Loucy (cell line): ENCODE measurements around the gene IQGAP1.

Experiments
- CTCF ChIP-seq: fragments of 200-600 bp; sonication (generic); conservative IDR thresholded peaks from 2 replicates; pipeline ENCODE4 v1.5.1; 2014; ENCODE audit warnings: mild to moderate bottlenecking, antibody characterized with exemption, low read length
- EZH2phosphoT487 ChIP-seq: fragments of 200-600 bp; IDR thresholded peaks from 2 replicates; pipeline ENCODE4 v1.6.1; 2018; ENCODE audit warnings: antibody characterized with exemption, mild to moderate bottlenecking, moderate library complexity, borderline replicate concordance

- TF ChIP-seq CTCF (no peak), EZH2phosphoT487 (no peak)
Measured at GRCh38 chr15:90401495-90401894, 13.5 kb downstream of the IQGAP1 start.
